ENCODE measurements around the gene PDE4D. TPM values are rescaled to one million over a fixed set of nuclear protein-coding genes. Genes with fewer than 3 reads are reported as not detected.

PDE4D gene
- total RNA-seq, 1 experiment from 2014 or later = 32.5 TPM

GRCh38 chr5:59830536-59831200, 62.9 kb downstream of the PDE4D start:
- H3K36me3 ChIP-seq = no peaks in the 10 kb centered on the region
- no peak overlapping the region for H3K4me3 ChIP-seq
- H3K27me3 ChIP-seq = no peaks in the 10 kb centered on the region
- no peak overlapping the region for H3K27ac ChIP-seq
- H3K4me1 ChIP-seq = peaks cover 53% of the 10 kb centered on the region
- H3K9me3 ChIP-seq (replicated peaks) = no peaks in the 10 kb centered on the region
- no peak for DNase-seq

GRCh38 chr5:59829922-59830321, 63.6 kb downstream of the PDE4D start:
- no peak overlapping the region for H3K4me3 ChIP-seq
- H3K27me3 ChIP-seq = no peaks in the 10 kb centered on the region
- DNase-seq = no peak
- H3K4me1 ChIP-seq = peaks cover 53% of the 10 kb centered on the region
- peak overlapping the region; percentile 48 for H3K27ac ChIP-seq
- H3K36me3 ChIP-seq = no peaks in the 10 kb centered on the region
- no peaks in the 10 kb centered on the region for H3K9me3 ChIP-seq (replicated peaks)

GRCh38 chr5:59829386-59829785, 64.1 kb downstream of the PDE4D start:
- Histone ChIP-seq H3K9me3 (replicated peaks) (no peaks in the 10 kb centered on the region), H3K36me3 (no peaks in the 10 kb centered on the region), H3K4me1 (peaks cover 53% of the 10 kb centered on the region), H3K27me3 (no peaks in the 10 kb centered on the region), H3K27ac (peak overlapping the region; percentile 48), H3K4me3 (no peak overlapping the region)
- peak; percentile 63 to 81 for DNase-seq

GRCh38 chr5:59828623-59829022, 64.9 kb downstream of the PDE4D start:
- no peaks in the 10 kb centered on the region for H3K27me3 ChIP-seq
- no peaks in the 10 kb centered on the region for H3K36me3 ChIP-seq
- DNase-seq = no peak
- H3K4me3 ChIP-seq = no peak overlapping the region
- no peaks in the 10 kb centered on the region for H3K9me3 ChIP-seq (replicated peaks)
- H3K4me1 ChIP-seq = peaks cover 51% of the 10 kb centered on the region
- H3K27ac ChIP-seq = peak overlapping the region; percentile 48

GRCh38 chr5:59826996-59827395, 66.5 kb downstream of the PDE4D start:
- no peak for DNase-seq
- H3K36me3 ChIP-seq = no peaks in the 10 kb centered on the region
- H3K4me3 ChIP-seq = no peak overlapping the region

GRCh38 chr5:59823420-59823819, 70.1 kb downstream of the PDE4D start:
- Histone ChIP-seq H3K27me3 (no peaks in the 10 kb centered on the region), H3K9me3 (replicated peaks) (no peaks in the 10 kb centered on the region), H3K4me1 (peaks cover 2% of the 10 kb centered on the region; the same call in 1 of the 2 replicates), H3K4me3 (no peak overlapping the region), H3K27ac (no peak overlapping the region), H3K36me3 (no peaks in the 10 kb centered on the region)
- DNase-seq = no peak

More at GRCh38 chr5:59826996-59827395, 66.5 kb downstream of the PDE4D start:
- no peaks in the 10 kb centered on the region for H3K27me3 ChIP-seq
- H3K27ac ChIP-seq = no peak overlapping the region
- H3K4me1 ChIP-seq = peaks cover 34% of the 10 kb centered on the region
- H3K9me3 ChIP-seq (replicated peaks) = no peaks in the 10 kb centered on the region

- no peaks in the 10 kb centered on the region for H3K27me3 ChIP-seq
- no peaks in the 10 kb centered on the region for H3K9me3 ChIP-seq (replicated peaks)
- no peak for DNase-seq
- no peak overlapping the region for H3K4me3 ChIP-seq
- H3K4me1 ChIP-seq = peaks cover 2% of the 10 kb centered on the region; the same call in 1 of the 2 replicates
- no peak overlapping the region for H3K27ac ChIP-seq
- no peaks in the 10 kb centered on the region for H3K36me3 ChIP-seq
Observed at GRCh38 chr5:59819806-59820205, 73.7 kb downstream of the PDE4D start.

- H3K4me3 ChIP-seq = no peak overlapping the region
- DNase-seq = no peak
- no peaks in the 10 kb centered on the region for H3K9me3 ChIP-seq (replicated peaks)
- no peak overlapping the region for H3K27ac ChIP-seq
- no peaks in the 10 kb centered on the region for H3K36me3 ChIP-seq
- H3K27me3 ChIP-seq = no peaks in the 10 kb centered on the region
- H3K4me1 ChIP-seq = peaks cover 4% of the 10 kb centered on the region; the same call in 1 of the 2 replicates
Observed at GRCh38 chr5:59817536-59817935, 76.0 kb downstream of the PDE4D start.

- H3K36me3 ChIP-seq = no peaks in the 10 kb centered on the region
- H3K27ac ChIP-seq = no peak overlapping the region
- no peak overlapping the region for H3K4me3 ChIP-seq
- peaks cover 4% of the 10 kb centered on the region; the same call in 1 of the 2 replicates for H3K4me1 ChIP-seq
- DNase-seq = no peak
- H3K9me3 ChIP-seq (replicated peaks) = no peaks in the 10 kb centered on the region
- H3K27me3 ChIP-seq = no peaks in the 10 kb centered on the region
Observed at GRCh38 chr5:59816654-59817300, 76.7 kb downstream of the PDE4D start.

GRCh38 chr5:59814537-59814872, 79.0 kb downstream of the PDE4D start:
- H3K9me3 ChIP-seq (replicated peaks) = no peaks in the 10 kb centered on the region
- H3K4me1 ChIP-seq = peaks cover 4% of the 10 kb centered on the region; the same call in 1 of the 2 replicates
- DNase-seq = peak in 1 of 2 experiments; percentile 72
- peak overlapping the region; percentile 52 for H3K27ac ChIP-seq
- peak overlapping the region; percentile 42; the same call in 1 of the 2 replicates for H3K4me3 ChIP-seq
- no peaks in the 10 kb centered on the region for H3K36me3 ChIP-seq
- H3K27me3 ChIP-seq = no peaks in the 10 kb centered on the region

- peak; percentile 63 to 87 for DNase-seq
- Histone ChIP-seq H3K9me3 (replicated peaks) (no peaks in the 10 kb centered on the region), H3K4me1 (peaks cover 4% of the 10 kb centered on the region; the same call in 1 of the 2 replicates), H3K27ac (peak overlapping the region; percentile 52), H3K4me3 (peak overlapping the region; percentile 42), H3K36me3 (no peaks in the 10 kb centered on the region), H3K27me3 (no peaks in the 10 kb centered on the region)
Observed at GRCh38 chr5:59813761-59814536, 79.6 kb downstream of the PDE4D start.

GRCh38 chr5:59810041-59810440, 83.5 kb downstream of the PDE4D start:
- Histone ChIP-seq H3K4me3 (peak overlapping the region; percentile 28), H3K36me3 (no peaks in the 10 kb centered on the region), H3K9me3 (replicated peaks) (no peaks in the 10 kb centered on the region), H3K4me1 (peaks cover 4% of the 10 kb centered on the region; the same call in 1 of the 2 replicates), H3K27ac (no peak overlapping the region), H3K27me3 (no peaks in the 10 kb centered on the region)
- peak; percentile 69 to 89 for DNase-seq

- no peak overlapping the region for H3K4me3 ChIP-seq
- DNase-seq = no peak
- H3K36me3 ChIP-seq = no peaks in the 10 kb centered on the region
- H3K27me3 ChIP-seq = no peaks in the 10 kb centered on the region
- H3K9me3 ChIP-seq (replicated peaks) = no peaks in the 10 kb centered on the region
- H3K4me1 ChIP-seq = no peaks in the 10 kb centered on the region
- H3K27ac ChIP-seq = no peak overlapping the region
Observed at GRCh38 chr5:59807806-59808205, 85.7 kb downstream of the PDE4D start.

GRCh38 chr5:59800347-59800893, 93.1 kb downstream of the PDE4D start:
- peak in 1 of 2 experiments; percentile 15 for DNase-seq
- H3K4me3 ChIP-seq = no peak overlapping the region
- no peaks in the 10 kb centered on the region for H3K36me3 ChIP-seq
- peaks cover 11% of the 10 kb centered on the region for H3K4me1 ChIP-seq
- H3K27ac ChIP-seq = no peak overlapping the region
- no peaks in the 10 kb centered on the region for H3K27me3 ChIP-seq
- H3K9me3 ChIP-seq (replicated peaks) = no peaks in the 10 kb centered on the region

All from SJCRH30 (cell line).